Central memory CD4-positive, alpha-beta T cell (primary cell): ENCODE measurements around the gene FTL.
A peak's percentile ranks its signal among the peaks of the same experiment; 100 is the strongest.
"Not testable (repeated sequence)": the region's sequence is repeated elsewhere in the genome, so short reads cannot be mapped to it uniquely, and the experiment has no call there.

Experiments
- DNase-seq: peaks from one replicate; pipeline ENCODE4 v3.0.0; 2022
- total RNA-seq, 3 experiments: gene quantifications; one replicate each; lab custom pipeline; 2026; lab: John Stamatoyannopoulos, UW

The FTL gene
- 226 to 1,150 (median 1,037) reads per million in 3 experiments for total RNA-seq

GRCh38 chr19:48965040-48965805, at the start of gene FTL:
TSS of gene FTL (plus strand) at chr19:48965309. CDS start at chr19:48965508, 199 bp downstream.
- peak; percentile 77 for DNase-seq

- no peak for DNase-seq
These were observed 49.4 kb upstream of the FTL start for GRCh38 chr19:48915757-48916156.

- DNase-seq = no peak
These were observed 47.0 kb upstream of the FTL start for GRCh38 chr19:48918071-48918470.

- no peak for DNase-seq
These were observed 46.3 kb upstream of the FTL start for GRCh38 chr19:48918801-48919247.

GRCh38 chr19:48919271-48919670, 45.8 kb upstream of the FTL start:
- DNase-seq = not testable (repeated sequence)

- no peak for DNase-seq
These were observed 44.2 kb upstream of the FTL start for GRCh38 chr19:48920949-48921348.

- no peak for DNase-seq
These were observed 43.2 kb upstream of the FTL start for GRCh38 chr19:48921721-48922500.

GRCh38 chr19:48922548-48923490, 42.3 kb upstream of the FTL start:
- DNase-seq = no peak

GRCh38 chr19:48925240-48925843, 39.8 kb upstream of the FTL start:
- no peak for DNase-seq

GRCh38 chr19:48925890-48926289, 39.2 kb upstream of the FTL start:
- not testable (repeated sequence) for DNase-seq

- DNase-seq = no peak
These were observed 38.2 kb upstream of the FTL start for GRCh38 chr19:48926909-48927308.

GRCh38 chr19:48927692-48928091, 37.4 kb upstream of the FTL start:
- DNase-seq = not testable (repeated sequence)

GRCh38 chr19:48928164-48929025, 36.7 kb upstream of the FTL start:
- no peak for DNase-seq

- peak; percentile 85 for DNase-seq
These were observed 31.7 kb upstream of the FTL start, which contains the start of gene DHDH for GRCh38 chr19:48933382-48933932. TSS of gene DHDH (plus strand) at chr19:48933699. CDS start at chr19:48933722, 23 bp downstream.

- DNase-seq = no peak
These were observed 30.3 kb upstream of the FTL start for GRCh38 chr19:48934837-48935236.

GRCh38 chr19:48935864-48936263, 29.2 kb upstream of the FTL start:
- DNase-seq = no peak

GRCh38 chr19:48938256-48938655, 26.9 kb upstream of the FTL start:
- DNase-seq = no peak

GRCh38 chr19:48940902-48941301, 24.2 kb upstream of the FTL start:
- no peak for DNase-seq

GRCh38 chr19:48943081-48943480, 22.0 kb upstream of the FTL start:
- no peak for DNase-seq

GRCh38 chr19:48945415-48945814, 19.7 kb upstream of the FTL start:
- DNase-seq = no peak

- DNase-seq = no peak
These were observed 19.3 kb upstream of the FTL start for GRCh38 chr19:48945817-48946216.
